Measurements from ENCODE around the gene USP7.
"Not testable (repeated sequence)": the region's sequence is repeated elsewhere in the genome, so short reads cannot be mapped to it uniquely, and the experiment has no call there.

USP7 gene

DNA sequence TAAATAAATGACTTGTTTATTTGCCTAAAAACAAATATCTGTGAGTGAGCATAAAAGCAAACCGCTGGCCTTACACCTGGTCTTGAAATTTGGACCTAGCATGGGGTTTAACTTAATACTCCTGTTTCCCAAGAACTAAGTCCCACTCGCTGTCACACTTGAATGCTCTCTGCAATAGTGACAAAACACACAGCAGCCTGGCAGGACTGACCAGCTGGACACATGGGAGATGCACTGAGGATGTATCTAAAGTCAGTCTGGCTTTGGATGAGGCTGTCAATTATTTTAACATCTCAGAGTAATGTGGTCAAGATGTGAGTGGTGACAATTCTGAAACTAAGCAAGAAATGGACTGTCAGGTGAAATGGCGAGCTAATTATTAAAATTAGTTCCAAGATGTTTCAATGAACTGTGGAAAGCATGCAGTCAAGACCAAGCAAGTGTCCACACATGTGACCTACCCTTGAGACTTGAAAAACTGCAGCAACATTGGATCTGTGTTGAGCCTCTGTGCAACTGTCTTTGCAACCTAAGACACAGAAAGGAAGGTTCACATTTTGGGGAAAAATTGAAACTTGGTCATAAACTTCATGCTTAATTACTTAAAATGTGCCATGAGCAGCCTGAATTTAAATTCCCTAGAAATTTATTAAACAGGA is 64.9 kb downstream of the USP7 start:
- no peak for DNase-seq

DNA sequence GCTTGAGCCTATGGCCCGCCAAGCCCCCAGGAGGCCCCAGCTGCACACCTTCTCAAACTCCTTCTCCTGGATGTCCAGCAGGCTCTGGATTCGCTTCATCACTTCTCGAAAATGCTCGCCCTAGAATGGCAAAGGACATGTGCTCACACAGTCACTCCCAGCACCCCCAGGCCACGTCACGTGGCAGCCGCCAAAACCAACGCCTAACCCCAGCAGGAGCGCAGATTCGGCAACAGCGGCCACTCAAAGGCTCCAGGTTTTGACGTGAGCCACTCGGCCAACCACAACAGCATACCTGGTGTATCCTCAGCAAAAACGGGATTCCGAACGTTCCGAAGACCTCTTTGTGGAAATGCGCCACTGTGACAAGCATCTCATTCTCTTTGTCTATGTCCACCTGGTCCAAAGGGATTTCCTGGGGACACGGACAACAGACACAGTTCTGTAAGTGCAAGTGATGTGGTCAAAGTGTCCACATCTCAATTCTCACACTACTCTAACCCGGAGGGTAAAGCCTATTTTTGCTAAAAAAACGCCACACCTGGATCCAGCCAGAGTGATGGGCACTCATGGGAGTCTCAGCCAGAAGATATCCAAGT is 68.9 kb downstream of the USP7 start:
- no peak for DNase-seq

DNA sequence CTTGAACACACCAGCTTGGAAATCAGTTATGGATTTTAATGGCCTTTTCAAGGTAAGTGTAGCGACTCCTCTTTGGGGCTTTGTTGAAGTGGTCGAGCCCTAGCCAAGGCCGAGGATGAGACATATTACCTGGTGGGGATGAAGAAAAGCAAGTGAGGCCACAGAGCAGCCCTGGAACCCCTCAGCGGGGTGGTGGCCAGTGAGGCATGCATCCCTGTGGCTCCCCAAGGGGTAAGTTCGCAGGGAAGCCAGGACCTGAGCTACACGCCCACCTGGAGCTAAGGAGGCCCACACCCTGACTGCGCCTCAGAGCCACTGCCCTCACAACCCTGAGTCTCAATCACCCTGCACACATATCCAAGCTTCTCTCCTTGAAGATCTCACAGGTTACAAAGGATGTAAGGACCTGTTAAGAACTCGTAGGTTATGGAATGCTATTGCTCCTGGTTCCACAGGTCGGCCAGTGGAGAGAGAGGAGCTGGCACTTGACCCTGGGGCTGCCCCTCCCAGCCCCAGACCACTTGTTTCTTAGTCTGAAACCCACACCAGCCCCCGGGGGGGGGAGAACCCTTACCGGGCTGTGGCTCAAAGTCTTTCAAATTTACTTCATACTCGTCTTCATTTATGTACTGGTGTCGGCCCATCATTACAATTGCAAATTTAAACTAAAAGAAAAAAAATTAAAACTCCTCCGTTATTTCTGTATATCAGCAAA is 69.6 kb downstream of the USP7 start:
- DNase-seq, result no peak

DNA sequence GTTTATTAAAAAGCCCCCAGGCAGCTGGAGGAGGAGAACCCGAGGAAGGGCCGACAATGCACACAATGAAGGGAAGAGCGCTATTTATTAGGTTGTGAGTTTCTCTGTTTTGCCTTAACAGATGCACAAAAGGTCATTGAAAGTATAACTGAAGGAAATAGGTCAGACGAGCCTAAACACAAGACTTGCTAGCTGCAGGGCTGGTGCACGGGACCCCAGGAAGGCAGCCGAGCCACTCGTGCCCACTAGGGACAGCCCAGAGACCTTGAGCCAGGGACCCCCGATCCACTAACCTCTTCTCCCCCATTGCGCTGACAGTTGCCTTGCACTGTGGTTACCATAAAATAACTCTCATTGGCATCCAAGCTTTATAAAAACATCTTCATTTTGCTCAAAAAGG is 70.3 kb downstream of the USP7 start:
- no peak for DNase-seq

DNA sequence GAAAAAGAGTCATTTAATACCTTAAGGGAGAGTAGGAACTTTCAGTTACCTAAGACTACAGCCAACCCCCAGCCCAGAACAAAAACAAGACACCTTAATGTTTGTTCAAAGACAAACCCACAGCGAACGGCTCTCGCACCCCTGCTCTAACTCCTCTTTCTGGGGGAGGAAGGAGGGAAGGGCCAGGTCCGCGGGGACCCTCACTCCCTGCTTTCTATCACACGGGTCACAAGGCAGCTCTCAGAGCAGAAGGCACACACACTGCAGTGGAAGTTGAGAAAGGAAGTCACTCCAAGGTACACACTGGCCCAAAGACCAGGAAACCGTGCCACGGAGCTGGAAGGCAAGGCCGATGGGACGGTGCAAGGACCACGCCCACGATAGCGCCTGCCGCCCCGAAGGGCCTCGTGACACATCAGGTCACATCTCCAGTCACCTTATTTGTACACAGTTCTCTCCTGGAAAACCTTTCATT is 71.6 kb downstream of the USP7 start:
- DNase-seq, result no peak

GRCh38 chr16:8890549-8890921 is 73.2 kb downstream of the USP7 start:
- no peak for DNase-seq

GRCh38 chr16:8889893-8890548 is 73.7 kb downstream of the USP7 start:
- DNase-seq, result no peak

GRCh38 chr16:8888951-8889892 is 74.5 kb downstream of the USP7 start:
- no peak for DNase-seq

- no peak for DNase-seq
Measured at GRCh38 chr16:8887952-8888560, 75.7 kb downstream of the USP7 start.

DNA sequence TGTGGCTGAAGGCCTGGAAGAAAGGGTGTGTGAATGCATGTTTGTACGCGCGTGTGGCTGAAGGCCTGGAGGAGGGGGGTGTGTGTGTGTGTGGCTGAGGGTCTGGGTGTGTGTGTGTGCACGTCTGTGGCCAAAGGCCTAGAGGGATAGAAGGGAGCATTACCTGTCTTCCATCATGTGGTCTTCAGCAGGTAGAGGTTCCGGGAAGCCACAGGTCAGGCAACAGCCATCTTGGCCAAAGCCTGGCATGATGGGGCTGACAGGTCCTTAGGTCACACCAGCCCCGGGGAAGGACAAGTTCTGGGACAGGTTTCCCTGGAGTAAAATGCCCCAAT is 76.3 kb downstream of the USP7 start:
- DNase-seq, result no peak

DNA sequence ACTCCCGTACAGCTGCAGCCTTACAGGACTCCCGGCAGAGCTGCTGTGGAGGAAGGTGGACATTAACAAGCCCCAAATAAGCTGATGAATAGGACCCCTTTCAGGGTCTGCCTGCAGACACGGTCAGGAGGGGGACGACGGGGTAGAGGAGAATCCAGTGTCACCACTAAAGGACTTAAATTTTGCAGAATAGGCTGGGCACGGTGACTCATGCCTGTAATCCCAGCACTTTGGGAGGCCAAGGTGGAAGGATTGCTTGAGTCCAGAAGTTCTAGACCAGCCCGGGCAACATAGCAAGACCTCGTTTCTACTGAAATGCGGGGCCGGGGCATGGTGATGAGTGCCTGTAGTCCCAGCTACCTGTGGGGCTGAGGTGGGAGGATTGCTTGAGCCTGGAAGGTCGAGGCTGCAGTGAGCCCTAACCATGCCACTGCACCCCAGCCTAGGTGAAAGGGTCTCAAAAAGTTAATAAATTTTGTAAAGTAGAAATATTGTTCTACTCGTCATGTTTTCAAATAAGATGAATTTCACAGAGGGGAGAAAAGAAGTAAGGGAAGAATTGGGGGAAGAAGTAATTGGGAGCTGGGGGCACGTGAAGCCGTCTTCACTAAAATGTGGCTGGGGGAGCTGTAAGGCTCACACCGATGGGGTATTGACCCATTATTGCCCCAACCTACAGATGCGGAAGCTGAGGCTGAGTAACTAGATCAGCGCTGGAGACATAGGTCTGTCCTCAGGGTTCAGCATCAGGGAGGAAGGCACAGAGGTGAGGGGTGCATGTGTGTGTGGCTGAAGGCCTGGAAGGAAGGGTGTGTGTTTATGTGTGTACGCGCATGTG is 76.9 kb downstream of the USP7 start:
- no peak for DNase-seq

DNA sequence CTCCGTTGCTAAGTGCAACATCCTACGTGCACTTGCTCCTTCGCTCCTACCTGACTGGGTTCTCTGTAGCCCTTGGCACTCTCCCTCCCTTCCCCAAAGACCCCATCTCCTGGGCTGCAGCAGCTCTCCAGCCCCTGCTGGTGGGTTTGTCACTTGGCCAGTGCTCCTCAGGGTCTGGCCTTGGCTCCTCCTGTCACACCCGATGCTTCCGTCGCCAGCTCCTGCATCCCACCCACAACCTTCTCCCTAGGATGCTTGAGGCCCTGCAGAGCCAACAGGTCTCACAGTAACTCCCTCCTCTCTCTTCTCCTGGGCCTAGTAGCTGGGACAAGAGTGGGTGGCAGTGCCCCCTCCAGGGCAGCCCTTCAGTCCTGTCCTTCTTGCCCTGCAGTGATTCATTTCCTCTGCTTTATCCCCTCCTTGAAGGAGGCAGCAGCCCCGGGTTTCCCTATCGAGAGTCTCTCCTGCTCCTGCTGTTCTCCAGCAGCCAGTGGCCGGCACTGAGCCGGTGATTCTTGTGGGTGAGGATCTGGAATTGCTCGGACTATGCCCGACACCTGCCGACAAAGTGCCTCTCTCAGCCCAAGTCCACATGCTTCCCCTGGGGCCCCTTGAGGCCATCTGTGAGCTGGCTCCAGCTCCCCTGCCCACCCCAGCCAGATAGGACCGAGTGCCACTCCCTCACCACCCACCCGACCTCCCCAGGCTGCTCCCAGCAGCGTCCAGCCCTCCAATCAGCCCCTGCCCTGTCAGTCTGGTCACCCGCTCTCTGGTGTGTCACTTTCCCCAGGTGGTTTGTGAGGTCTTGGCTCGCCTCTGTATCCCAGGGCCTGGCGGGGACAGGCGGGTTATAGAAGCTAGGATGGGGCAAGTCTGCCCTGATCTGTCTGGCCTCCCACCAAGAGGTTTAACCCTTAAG is 77.8 kb downstream of the USP7 start:
- no peak for DNase-seq

DNA sequence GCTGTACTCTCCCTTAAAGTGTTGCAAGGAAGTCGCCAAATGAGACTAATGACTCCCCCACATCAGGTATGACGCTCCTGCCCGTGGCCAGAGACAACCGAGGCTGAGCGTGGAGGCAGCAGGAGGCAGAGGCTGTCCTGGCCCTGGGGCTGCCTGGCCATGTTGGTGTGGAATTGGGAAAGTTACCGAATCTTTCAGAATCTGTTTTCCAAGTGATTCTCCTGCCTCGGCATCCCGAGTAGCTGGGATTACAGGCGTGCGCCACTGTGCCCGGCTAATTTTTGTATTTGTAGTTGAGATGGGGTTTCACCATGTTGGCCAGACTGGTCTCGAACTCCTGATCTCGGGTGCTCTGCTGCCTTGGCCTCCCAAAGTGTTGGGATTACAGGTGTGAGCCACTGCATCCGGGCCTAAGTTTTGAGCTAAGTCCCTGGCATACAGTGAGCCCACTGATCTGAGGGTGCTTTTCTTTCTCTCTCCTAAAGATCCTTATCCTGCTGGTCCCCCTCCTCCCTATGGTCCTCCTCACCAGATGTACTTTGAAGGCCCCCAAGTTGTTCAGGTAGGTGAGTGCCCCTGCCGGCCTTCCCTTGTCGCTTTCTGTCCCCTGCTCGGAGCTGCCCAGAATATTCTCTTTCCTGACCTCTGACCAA is 80.9 kb downstream of the USP7 start:
- no peak for DNase-seq

- no peak for DNase-seq
Measured at GRCh38 chr16:8882041-8882617, 81.6 kb downstream of the USP7 start, which contains the start of gene LITAFD. TSS of gene LITAFD (plus strand) at chr16:8882351. CDS start at chr16:8884356, 2,005 bp downstream.

GRCh38 chr16:8880839-8881510 is 82.7 kb downstream of the USP7 start:
- DNase-seq, result no peak

GRCh38 chr16:8878523-8878911 is 85.2 kb downstream of the USP7 start:
- no peak for DNase-seq

GRCh38 chr16:8877894-8878522 is 85.7 kb downstream of the USP7 start:
- DNase-seq, result no peak

GRCh38 chr16:8875317-8875716 is 88.4 kb downstream of the USP7 start:
- not testable (repeated sequence) for DNase-seq
